ENCODE data around the gene SLC25A11.

DNA sequence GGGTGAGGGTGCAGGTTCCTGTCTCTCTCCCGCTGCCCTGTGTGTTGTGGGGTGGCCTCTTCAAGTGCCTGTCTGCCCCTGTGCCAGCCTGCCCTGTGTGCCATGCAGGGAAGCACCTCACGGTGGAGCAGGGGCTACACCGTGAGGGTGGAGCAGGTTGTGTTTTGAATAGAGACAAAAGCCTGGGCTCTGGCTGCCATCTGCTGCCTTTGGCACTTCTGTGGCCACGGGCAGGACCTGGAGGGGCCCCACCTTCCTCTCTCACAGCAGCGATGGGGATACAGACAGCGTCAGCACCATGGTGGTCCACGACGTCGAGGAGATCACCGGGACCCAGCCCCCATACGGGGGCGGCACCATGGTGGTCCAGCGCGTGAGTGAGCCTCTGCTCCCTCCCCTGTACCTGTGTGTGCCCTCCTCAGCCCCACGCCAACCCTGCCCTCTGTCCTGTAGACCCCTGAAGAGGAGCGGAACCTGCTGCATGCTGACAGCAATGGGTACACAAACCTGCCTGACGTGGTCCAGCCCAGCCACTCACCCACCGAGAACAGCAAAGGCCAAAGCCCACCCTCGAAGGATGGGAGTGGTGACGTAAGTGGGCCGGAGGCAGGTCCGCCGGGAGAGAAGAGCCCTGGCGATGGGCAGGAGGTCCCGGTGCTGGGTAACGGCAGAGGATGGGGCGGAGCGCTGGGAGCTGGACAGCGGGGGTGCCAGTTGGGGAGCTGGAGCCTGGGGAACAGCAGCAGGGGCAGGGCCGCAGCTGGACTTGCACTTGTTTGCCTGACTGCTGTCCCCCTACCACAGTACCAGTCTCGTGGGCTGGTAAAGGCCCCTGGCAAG lies 45.9 kb downstream of the SLC25A11 start:
- no peak for TF ChIP-seq CTCF (IDR thresholded peaks at IDR 0.05)
- no peak for TF ChIP-seq EZH2 (IDR thresholded peaks at IDR 0.05; ENCODE audit: borderline replicate concordance, insufficient read depth, low read depth, low read length, poor library complexity, severe bottlenecking)

Data from B cell (primary cell).